Fibroblast of lung (primary cell): ENCODE measurements around the gene ROBO1. TPM values are rescaled to one million over a fixed set of nuclear protein-coding genes. Genes with fewer than 3 reads are reported as not detected.
"Not testable (repeated sequence)": the region's sequence is repeated elsewhere in the genome, so short reads cannot be mapped to it uniquely, and the experiment has no call there.

Experiments used
- DNase-seq, 2 donors: peaks; one replicate each; pipeline versions ENCODE4 v3.0.0 to v3.0.0-alpha.2; 2010; ENCODE audit warnings: low read depth in 2 of 2
- H2AFZ ChIP-seq: 2 replicates; pipeline ENCODE4 v1.5.1; 2012; ENCODE audit warnings: low read length, control low read depth, inconsistent platforms
- H3K27ac ChIP-seq: 2 replicates; pipeline ENCODE4 v1.5.1; 2011; ENCODE audit warnings: low read length, control low read depth; ENCODE audit not compliant: insufficient read depth
- H3K27me3 ChIP-seq: 2 replicates; pipeline ENCODE4 v1.5.1; 2011; ENCODE audit warnings: mild to moderate bottlenecking, low read length; ENCODE audit not compliant: control insufficient read depth, insufficient read depth
- H3K36me3 ChIP-seq: 2 replicates; pipeline ENCODE4 v1.5.1; 2011; ENCODE audit warnings: low read length; ENCODE audit not compliant: control insufficient read depth, insufficient read depth
- H3K4me1 ChIP-seq: 2 replicates; pipeline ENCODE4 v1.5.1; 2011; ENCODE audit warnings: low read length; ENCODE audit not compliant: control insufficient read depth, insufficient read depth; ENCODE audit errors: extremely low read depth
- H3K4me2 ChIP-seq: 2 replicates; pipeline ENCODE4 v1.5.1; 2011; ENCODE audit warnings: low read length, control low read depth; ENCODE audit not compliant: insufficient read depth; ENCODE audit errors: extremely low read depth
- H3K4me3 ChIP-seq, 4 experiments: fragments of 200-600 bp in 1 of 4; sonication (generic) in 1 of 4; replicated peaks in 1 of 4; 2 replicates each; pipeline ENCODE4 v1.5.1; 2011 to 2016; ENCODE audit warnings: low read length in 4 of 4, low read depth in 3 of 4, mild to moderate bottlenecking in 3 of 4, control low read depth in 2 of 4, inconsistent platforms in 1 of 4, mixed read lengths in 1 of 4; ENCODE audit not compliant: insufficient read depth in 1 of 4; ENCODE audit errors: control extremely low read depth in 1 of 4
- H3K79me2 ChIP-seq: 2 replicates; pipeline ENCODE4 v1.5.1; 2012; ENCODE audit warnings: mild to moderate bottlenecking, low read length, inconsistent platforms; ENCODE audit not compliant: control insufficient read depth, insufficient read depth
- H3K9ac ChIP-seq: 2 replicates; pipeline ENCODE4 v1.5.1; 2011; ENCODE audit warnings: mild to moderate bottlenecking, low read length, control low read depth; ENCODE audit not compliant: insufficient read depth
- H3K9me3 ChIP-seq: 2 replicates; pipeline ENCODE4 v1.5.1; 2012; ENCODE audit warnings: low read depth, low read length; ENCODE audit not compliant: control insufficient read depth, insufficient read depth
- H4K20me1 ChIP-seq: 2 replicates; pipeline ENCODE4 v1.5.1; 2011; ENCODE audit warnings: low read length; ENCODE audit not compliant: control insufficient read depth, insufficient read depth; ENCODE audit errors: extremely low read depth
- CTCF ChIP-seq, 2 donors: IDR thresholded peaks in 1 of 2; conservative IDR thresholded peaks in 1 of 2; 1 replicate in 1 of 2; 2 replicates in 1 of 2; pipeline ENCODE4 v1.5.1; 2011 to 2012; ENCODE audit warnings: low read length in 2 of 2, control low read depth in 1 of 2, inconsistent platforms in 1 of 2, low read depth in 1 of 2, mild to moderate bottlenecking in 1 of 2
- EZH2 ChIP-seq: IDR thresholded peaks from 2 replicates; pipeline ENCODE4 v1.5.1; 2012; ENCODE audit warnings: low read length, control low read depth, mild to moderate bottlenecking; ENCODE audit errors: missing control alignments
- polyA plus RNA-seq, 2 donors: library from polyadenylated mRNA; depleted of rRNA in 1 of 2; stranded (reverse) in 1 of 2; unstranded in 1 of 2; fragments of >200 nt; gene quantifications; 2 replicates each; pipeline ENCODE4 v1.2.1, GENCODE V29; 2011 to 2012; ENCODE audit warnings: missing spikeins in 1 of 2
- total RNA-seq: library from RNA; depleted of rRNA; stranded (reverse); fragments of >200 nt; gene quantifications from 2 replicates; pipeline ENCODE4 v1.2.1, GENCODE V29; 2014

Gene ROBO1
- total and polyA plus RNA-seq, 2 donors (not counting 1 experiment from before 2014, with no cell fraction given) = 53.8 to 104 TPM

- TF ChIP-seq EZH2 (no peak), CTCF (conservative IDR thresholded peaks at IDR 0.05 in 1 of 2, IDR thresholded peaks at IDR 0.05 in 1 of 2; ENCODE audit: low read depth in 1 of 2, low read length in 2 of 2) (no peak)
- Histone ChIP-seq H3K4me2 (no peak overlapping the region), H3K9me3 (no peaks in the 10 kb centered on the region), H3K9ac (no peak overlapping the region), H2AFZ (no peak overlapping the region), H3K36me3 (no peaks in the 10 kb centered on the region), H3K27ac (no peak overlapping the region), H3K4me3 (no peak overlapping the region), H3K27me3 (no peaks in the 10 kb centered on the region), H3K4me1 (no peaks in the 10 kb centered on the region), H3K79me2 (no peaks in the 10 kb centered on the region), H4K20me1 (no peaks in the 10 kb centered on the region)
- DNase-seq = peak; percentile 13 to 58
Observed at GRCh38 chr3:79326642-79327041, 441.2 kb downstream of the ROBO1 start.

- not testable (repeated sequence) for DNase-seq, H3K4me1 ChIP-seq
Observed at GRCh38 chr3:79325833-79326383, 441.9 kb downstream of the ROBO1 start.

DNA sequence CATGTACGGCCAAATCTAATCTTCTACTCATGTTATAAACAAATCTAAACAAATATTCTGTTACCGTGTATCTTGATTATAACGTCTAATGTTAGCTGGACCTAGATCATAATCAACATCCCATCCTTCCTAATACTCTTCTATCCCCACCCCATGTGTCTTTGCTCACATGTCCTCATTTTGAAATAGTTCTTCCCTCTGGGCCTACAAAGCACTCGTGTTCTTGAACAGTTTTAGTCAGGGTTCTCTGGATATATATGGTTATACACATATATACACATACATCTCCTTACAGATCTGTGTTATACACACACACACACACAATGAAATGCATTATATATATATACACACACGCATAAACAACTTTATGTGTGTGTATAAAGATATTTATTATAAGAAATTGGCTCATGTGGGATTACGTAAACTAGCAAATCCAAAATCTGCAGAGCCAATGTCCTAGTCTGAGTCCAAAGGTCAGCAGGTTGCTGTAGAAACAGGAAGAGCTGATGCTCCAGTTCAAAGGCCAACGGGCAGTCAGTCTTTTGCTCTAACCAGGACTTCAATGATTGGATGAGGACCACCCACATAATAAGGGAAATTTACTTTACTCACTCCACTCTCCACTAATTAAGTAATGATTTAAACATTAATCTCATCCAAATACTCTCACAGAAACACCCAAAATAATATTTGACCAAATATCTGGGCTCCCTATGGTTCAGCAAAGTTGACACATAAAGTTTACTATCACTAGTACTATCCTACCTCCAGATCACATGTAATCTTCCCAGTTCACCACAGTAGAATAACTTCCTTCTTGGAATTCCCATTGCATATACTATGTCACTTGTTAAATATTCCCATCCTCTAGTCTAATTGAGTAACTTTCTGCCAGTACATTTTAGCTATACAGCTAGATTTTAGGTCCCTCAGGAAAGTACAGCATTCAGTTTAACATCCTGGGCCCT is 450.0 kb downstream of the ROBO1 start:
- no peaks in the 10 kb centered on the region for H4K20me1 ChIP-seq

More at GRCh38 chr3:79325833-79326383, 441.9 kb downstream of the ROBO1 start:
- H2AFZ ChIP-seq, H4K20me1 ChIP-seq, H3K9ac ChIP-seq, H3K4me2 ChIP-seq, H3K9me3 ChIP-seq, H3K4me3 ChIP-seq, H3K27me3 ChIP-seq, H3K79me2 ChIP-seq, H3K27ac ChIP-seq, H3K36me3 ChIP-seq: not testable (repeated sequence)

More for the DNA sequence above, 450.0 kb downstream of the ROBO1 start:
- no peaks in the 10 kb centered on the region for H3K9me3 ChIP-seq
- no peaks in the 10 kb centered on the region for H3K36me3 ChIP-seq
- no peak overlapping the region for H2AFZ ChIP-seq
- no peaks in the 10 kb centered on the region for H3K27me3 ChIP-seq
- H3K9ac ChIP-seq = no peak overlapping the region
- H3K4me1 ChIP-seq = no peaks in the 10 kb centered on the region
- H3K27ac ChIP-seq = no peak overlapping the region
- no peak overlapping the region for H3K4me3 ChIP-seq
- no peak overlapping the region for H3K4me2 ChIP-seq
- TF ChIP-seq CTCF (conservative IDR thresholded peaks at IDR 0.05 in 1 of 2, IDR thresholded peaks at IDR 0.05 in 1 of 2; ENCODE audit: low read depth in 1 of 2, low read length in 2 of 2) (no peak), EZH2 (no peak)
- H3K79me2 ChIP-seq = no peaks in the 10 kb centered on the region
- no peak for DNase-seq
